ENCODE measurements around the gene SUN5.
"Not testable (repeated sequence)": the region's sequence is repeated elsewhere in the genome, so short reads cannot be mapped to it uniquely, and the experiment has no call there.

Gene SUN5

DNA sequence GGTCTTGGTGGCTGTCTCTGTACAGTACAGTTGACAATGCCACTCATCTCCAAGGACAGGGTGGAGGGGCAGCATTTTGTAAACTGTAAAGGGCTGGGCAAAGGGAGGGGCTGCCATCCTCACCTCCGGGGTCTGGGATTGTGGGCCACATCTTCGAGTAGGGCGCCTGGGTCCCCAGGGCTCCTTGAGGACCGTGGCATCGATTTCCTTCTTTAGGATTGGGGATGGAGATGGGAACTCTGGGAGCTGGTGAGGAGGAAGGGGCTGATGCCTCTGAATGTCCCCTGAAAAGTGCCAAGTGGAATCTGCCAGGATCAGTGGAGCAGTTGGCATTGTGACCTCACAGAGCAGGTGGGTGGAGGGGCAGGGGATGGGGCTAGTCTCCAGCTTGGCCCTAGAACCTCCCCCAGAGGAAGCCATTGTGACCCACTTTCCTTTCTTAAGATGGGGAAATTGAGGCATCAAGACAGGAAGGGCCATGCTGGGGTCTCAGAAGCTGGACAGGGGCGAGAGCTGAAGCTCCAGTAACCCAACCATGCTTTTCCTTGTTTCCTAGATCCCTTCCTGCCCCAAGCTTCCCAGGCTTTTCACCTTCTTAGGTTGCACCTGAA, at the start of gene SUN5:
Gene SUN5, minus strand, starts transcription at position 293 of the 611 bp plus-strand sequence. Its CDS starts 93 bp downstream, at position 200.
- Histone ChIP-seq H3K9ac (no peak within 1 kb of the TSS), H3K4me2 (no peak within 1 kb of the TSS)

DNA sequence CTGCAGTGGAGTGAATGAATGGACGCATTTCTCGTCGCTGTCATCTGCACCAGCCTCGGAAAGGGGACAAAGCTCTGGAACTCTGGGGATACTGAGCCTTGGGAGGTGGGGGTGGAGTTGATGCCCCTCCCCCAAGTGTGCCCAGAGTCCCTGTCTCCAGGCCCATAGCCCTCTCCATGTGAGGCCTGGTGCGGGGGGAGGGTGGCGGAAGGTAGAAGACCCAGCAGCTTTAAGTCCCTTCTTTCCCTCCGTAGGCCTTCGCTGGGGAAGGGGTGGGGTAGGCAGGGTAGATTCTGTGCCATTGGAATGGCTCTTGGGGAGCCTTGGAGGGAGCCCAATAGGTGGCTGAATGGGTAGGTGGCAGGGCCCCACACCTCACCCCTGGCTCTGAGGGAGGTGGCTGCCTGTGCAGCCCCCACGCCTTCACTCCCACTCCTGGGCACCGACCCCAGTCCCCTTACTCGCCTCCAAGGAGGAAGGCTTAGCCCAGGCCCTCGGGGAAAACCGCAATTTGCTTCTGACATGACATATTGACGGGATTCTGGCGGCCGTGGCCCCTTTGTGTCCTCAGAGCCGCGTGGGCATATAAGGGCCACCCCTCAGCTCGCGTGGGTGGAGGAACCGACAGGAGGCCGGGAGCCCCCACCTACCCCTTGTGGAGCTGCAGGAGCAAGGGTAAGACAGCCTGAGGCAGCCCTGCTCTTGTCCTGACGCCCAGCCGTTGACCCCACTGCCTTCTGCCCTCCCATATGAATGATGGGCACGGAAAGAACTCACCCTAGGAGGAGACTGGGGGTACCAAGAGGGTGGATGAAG, 49.3 kb upstream of the SUN5 start, which contains the start of gene BPIFB3:
Gene BPIFB3, plus strand, starts transcription at position 613 of the 816 bp plus-strand sequence. CDS start 1,533 bp downstream, outside the sequence.
- Histone ChIP-seq H3K4me2 (peak within 1 kb of the TSS; percentile 49; the same call in 1 of the 2 replicates), H4K20me1 (no peaks in the 10 kb centered on the region), H3K36me3 (no peaks in the 10 kb centered on the region), H3K27ac (no peak within 1 kb of the TSS), H3K9ac (no peak within 1 kb of the TSS), H3K9me3 (no peaks in the 10 kb centered on the region), H3K4me3 (no peak within 1 kb of the TSS), H3K4me1 (peaks cover 15% of the 10 kb centered on the region), H3K27me3 (no peaks in the 10 kb centered on the region)
- no peak for TF ChIP-seq Cebpa-rat (IDR thresholded peaks at IDR 0.05)

More for the DNA sequence above, at the start of gene SUN5:
- Histone ChIP-seq H3K4me3 (no peak within 1 kb of the TSS), H3K27me3 (no peaks in the 10 kb centered on the region; the same call in 1 of the 2 replicates), H3K9me3 (no peaks in the 10 kb centered on the region), H4K20me1 (no peaks in the 10 kb centered on the region), H3K27ac (no peak within 1 kb of the TSS), H3K4me1 (peaks cover 21% of the 10 kb centered on the region), H3K36me3 (no peaks in the 10 kb centered on the region)
- no peak for TF ChIP-seq Cebpa-rat (IDR thresholded peaks at IDR 0.05)

- no peak overlapping the region for H3K27ac ChIP-seq
- H3K36me3 ChIP-seq = no peaks in the 10 kb centered on the region
- no peak overlapping the region for H3K9ac ChIP-seq
- H4K20me1 ChIP-seq = no peaks in the 10 kb centered on the region
- TF ChIP-seq Cebpa-rat (IDR thresholded peaks at IDR 0.05) = no peak
- no peak overlapping the region for H3K4me3 ChIP-seq
- H3K27me3 ChIP-seq = no peaks in the 10 kb centered on the region
- peaks cover 15% of the 10 kb centered on the region for H3K4me1 ChIP-seq
- no peak overlapping the region for H3K4me2 ChIP-seq
- H3K9me3 ChIP-seq = peaks cover 10% of the 10 kb centered on the region; the same call in 1 of the 2 replicates
These were observed 47.1 kb upstream of the SUN5 start for GRCh38 chr20:33051333-33051732.

DNA sequence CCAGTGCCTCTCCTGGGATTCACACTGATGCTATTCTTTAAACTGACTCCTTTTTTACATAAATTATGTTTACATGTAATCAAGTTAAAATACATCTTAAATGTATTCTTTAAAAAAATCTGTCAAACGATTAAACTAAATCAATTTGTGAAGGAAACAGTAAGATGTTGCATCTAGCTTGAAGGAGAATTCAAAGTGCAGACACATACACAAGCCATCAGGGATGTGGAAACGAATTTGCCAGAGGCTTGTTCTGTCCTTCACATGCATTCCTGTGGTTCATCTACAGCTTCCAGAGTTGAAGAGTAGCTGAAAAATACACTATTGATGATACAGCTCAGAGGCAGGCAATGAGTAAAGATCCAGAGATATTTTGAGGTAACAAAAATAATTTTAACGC, 42.2 kb upstream of the SUN5 start:
- Histone ChIP-seq H3K4me1 (no peaks in the 10 kb centered on the region), H3K27ac (no peak overlapping the region), H3K9me3 (peaks cover 39% of the 10 kb centered on the region), H3K4me2 (no peak overlapping the region), H3K27me3 (no peaks in the 10 kb centered on the region), H4K20me1 (no peaks in the 10 kb centered on the region), H3K36me3 (no peaks in the 10 kb centered on the region), H3K9ac (no peak overlapping the region), H3K4me3 (no peak overlapping the region)
- no peak for TF ChIP-seq Cebpa-rat (IDR thresholded peaks at IDR 0.05)

- H3K4me1 ChIP-seq, H3K9ac ChIP-seq, H3K4me3 ChIP-seq, H3K36me3 ChIP-seq, H3K27ac ChIP-seq, H3K27me3 ChIP-seq, H3K4me2 ChIP-seq, H4K20me1 ChIP-seq: not testable (repeated sequence)
- peaks cover 39% of the 10 kb centered on the region for H3K9me3 ChIP-seq
These were observed 41.0 kb upstream of the SUN5 start for GRCh38 chr20:33045129-33045721.

DNA sequence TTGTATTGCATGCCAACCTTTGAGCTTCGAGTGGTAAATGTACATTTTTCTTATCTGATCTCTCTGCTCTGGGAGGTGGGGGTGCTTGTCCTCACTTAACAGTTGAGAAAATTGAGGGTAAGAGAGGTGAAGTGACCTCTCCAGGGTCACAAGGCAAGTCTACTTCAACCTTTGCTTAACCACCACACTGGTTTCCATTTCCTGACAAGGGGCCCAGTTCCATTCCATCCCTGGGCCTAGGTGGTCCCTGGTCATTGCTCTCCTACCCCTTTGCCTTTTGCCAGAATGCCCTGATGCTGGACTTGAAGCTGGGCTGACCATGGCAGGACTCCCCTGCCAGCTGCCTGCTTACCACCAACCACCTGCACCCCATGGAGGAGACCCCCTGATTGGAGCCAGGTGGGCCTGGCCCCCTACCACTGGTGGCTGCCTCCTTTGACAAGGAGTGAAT, 39.5 kb upstream of the SUN5 start:
- H3K27me3 ChIP-seq = no peaks in the 10 kb centered on the region
- no peak for TF ChIP-seq Cebpa-rat (IDR thresholded peaks at IDR 0.05)
- no peak overlapping the region for H3K4me3 ChIP-seq
- H3K9ac ChIP-seq = no peak overlapping the region
- H3K4me1 ChIP-seq = no peaks in the 10 kb centered on the region
- H3K4me2 ChIP-seq = no peak overlapping the region
- peaks cover 39% of the 10 kb centered on the region for H3K9me3 ChIP-seq
- H4K20me1 ChIP-seq = no peaks in the 10 kb centered on the region
- H3K27ac ChIP-seq = no peak overlapping the region
- no peaks in the 10 kb centered on the region for H3K36me3 ChIP-seq

DNA sequence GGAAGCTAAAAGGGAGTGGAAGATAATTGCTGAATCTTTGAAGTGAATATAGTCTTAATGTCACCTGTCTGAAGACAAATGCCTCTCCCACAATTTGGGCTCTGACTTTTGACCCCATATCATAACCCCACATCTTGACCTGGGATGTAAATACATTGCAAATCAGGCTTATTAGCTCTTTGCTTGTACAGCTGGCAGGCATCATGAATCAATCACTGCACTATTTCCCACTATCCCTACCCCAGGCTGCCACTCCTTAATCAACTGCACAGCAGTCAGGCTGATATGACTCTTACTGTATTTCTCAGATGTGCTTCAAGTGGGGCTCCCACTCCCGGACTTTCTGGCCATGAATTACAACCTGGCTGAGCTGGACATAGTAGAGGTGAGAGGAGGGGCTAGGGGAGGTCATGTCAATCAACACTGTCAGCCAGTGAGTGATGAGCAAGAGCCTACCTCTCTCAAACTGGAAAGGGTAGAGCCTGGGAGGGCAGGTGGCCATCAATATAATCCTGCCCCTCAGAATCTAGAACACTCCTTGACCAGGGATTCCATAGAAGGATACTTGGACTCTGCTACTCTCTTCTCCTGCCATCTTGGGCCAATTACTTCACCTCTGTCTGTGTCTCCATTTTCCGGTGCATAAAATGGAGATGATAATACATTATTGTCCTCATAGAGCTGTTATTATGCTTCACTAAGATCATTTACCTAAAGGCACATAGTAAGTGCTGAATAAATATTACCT, 38.9 kb upstream of the SUN5 start:
- peaks cover 39% of the 10 kb centered on the region for H3K9me3 ChIP-seq
- no peak for TF ChIP-seq Cebpa-rat (IDR thresholded peaks at IDR 0.05)
- no peak overlapping the region for H3K4me3 ChIP-seq
- H3K27me3 ChIP-seq = no peaks in the 10 kb centered on the region
- H3K4me1 ChIP-seq = no peaks in the 10 kb centered on the region
- no peaks in the 10 kb centered on the region for H3K36me3 ChIP-seq
- no peaks in the 10 kb centered on the region for H4K20me1 ChIP-seq
- H3K27ac ChIP-seq = no peak overlapping the region
- H3K4me2 ChIP-seq = no peak overlapping the region
- H3K9ac ChIP-seq = no peak overlapping the region

DNA sequence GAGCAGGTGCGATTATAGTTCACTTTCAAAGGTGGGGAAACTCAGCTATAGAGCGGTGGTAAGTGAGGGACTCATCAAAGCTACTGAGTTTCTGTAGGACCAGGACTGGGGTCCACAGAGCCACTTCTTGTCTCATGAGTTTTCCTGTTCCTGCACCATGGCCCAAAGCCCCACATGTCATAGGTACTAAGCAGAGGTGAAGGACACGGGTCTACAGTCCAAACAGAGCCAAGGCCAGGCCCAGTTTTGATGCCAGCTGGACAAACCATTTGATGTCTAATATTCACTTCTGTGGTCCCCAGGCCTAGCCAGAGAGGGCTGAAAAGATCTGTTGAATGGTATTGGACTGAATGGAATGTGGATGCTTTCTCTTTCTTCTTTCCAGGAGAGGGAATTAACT, 38.2 kb upstream of the SUN5 start:
- Histone ChIP-seq H3K4me3 (no peak overlapping the region), H3K4me2 (no peak overlapping the region), H3K4me1 (no peaks in the 10 kb centered on the region), H3K9me3 (peaks cover 36% of the 10 kb centered on the region), H3K36me3 (no peaks in the 10 kb centered on the region), H3K27ac (no peak overlapping the region), H4K20me1 (no peaks in the 10 kb centered on the region), H3K27me3 (no peaks in the 10 kb centered on the region), H3K9ac (no peak overlapping the region)
- TF ChIP-seq Cebpa-rat (IDR thresholded peaks at IDR 0.05) = no peak

- Histone ChIP-seq H3K4me1 (0 out of 2 replicates have a peak, but pooled peaks cover 4% of the 10 kb centered on the region), H3K9ac (no peak overlapping the region)
These were observed 34.0 kb upstream of the SUN5 start for GRCh38 chr20:33038243-33038642.

More at GRCh38 chr20:33038243-33038642, 34.0 kb upstream of the SUN5 start:
- no peak overlapping the region for H3K4me3 ChIP-seq
- TF ChIP-seq Cebpa-rat (IDR thresholded peaks at IDR 0.05) = no peak
- no peaks in the 10 kb centered on the region for H3K36me3 ChIP-seq
- H3K27ac ChIP-seq = no peak overlapping the region
- no peaks in the 10 kb centered on the region for H3K27me3 ChIP-seq
- no peak overlapping the region for H3K4me2 ChIP-seq
- H4K20me1 ChIP-seq = no peaks in the 10 kb centered on the region
- no peaks in the 10 kb centered on the region for H3K9me3 ChIP-seq

Data from BLaER1 (cell line).